Common myeloid progenitor, CD34-positive (primary cell): ENCODE measurements around the gene ADRB2. TPM values are rescaled to one million over a fixed set of nuclear protein-coding genes. Genes with fewer than 3 reads are reported as not detected.
A peak's percentile ranks its signal among the peaks of the same experiment; 100 is the strongest.

ENCODE experiments used
- CTCF ChIA-PET: fragments of 350-600 bp; sonication (Branson Sonifier 250); formaldehyde crosslinking; loops from one replicate; lab custom pipeline; 2021; ENCODE audit warnings: antibody characterized with exemption; lab: Charles Lee
- POLR2A ChIA-PET: fragments of 350-600 bp; sonication (Branson Sonifier 250); formaldehyde crosslinking; loops from one replicate; lab custom pipeline; 2021; ENCODE audit warnings: antibody characterized with exemption; lab: Charles Lee
- DNase-seq, 3 donors: peaks; one replicate each; pipeline versions ENCODE4 v3.0.0 to v3.0.0-alpha.2; 2013
- H3K27ac ChIP-seq, 2 experiments: 1 replicate in 1 of 2; 2 replicates in 1 of 2; pipeline ENCODE4 v1.7.0; 2013; ENCODE audit warnings: inconsistent platforms in 2 of 2, low read length in 2 of 2, mild to moderate bottlenecking in 2 of 2, low read depth in 1 of 2, moderate library complexity in 1 of 2; ENCODE audit not compliant: severe bottlenecking in 2 of 2, insufficient read depth in 1 of 2, poor library complexity in 1 of 2
- H3K27me3 ChIP-seq, 5 experiments: replicated peaks in 2 of 5; 1 replicate in 3 of 5; 2 replicates in 2 of 5; pipeline versions ENCODE4 v1.6.1 to v1.7.0; 2013; ENCODE audit warnings: low read length in 4 of 5, mild to moderate bottlenecking in 2 of 5, moderate library complexity in 2 of 5, inconsistent platforms in 1 of 5; ENCODE audit not compliant: insufficient read depth in 5 of 5, control insufficient read depth in 4 of 5
- H3K36me3 ChIP-seq, 4 experiments: 1 replicate in 2 of 4; 2 replicates in 2 of 4; pipeline versions ENCODE4 v1.6.1 to v1.7.0; 2013; ENCODE audit warnings: low read length in 3 of 4, control low read depth in 1 of 4, mild to moderate bottlenecking in 1 of 4; ENCODE audit not compliant: control insufficient read depth in 4 of 4, insufficient read depth in 4 of 4
- H3K4me1 ChIP-seq, 4 experiments: 1 replicate in 3 of 4; 2 replicates in 1 of 4; pipeline versions ENCODE4 v1.6.1 to v1.7.1; 2013; ENCODE audit warnings: low read length in 3 of 4, mild to moderate bottlenecking in 3 of 4, control low read depth in 1 of 4, inconsistent platforms in 1 of 4, moderate library complexity in 1 of 4; ENCODE audit not compliant: control insufficient read depth in 4 of 4, insufficient read depth in 4 of 4; ENCODE audit errors: control extremely low read depth in 1 of 4
- H3K4me3 ChIP-seq, 7 experiments: 1 replicate in 4 of 7; 2 replicates in 3 of 7; pipeline versions ENCODE4 v1.5.1 to v1.7.0; 2013; ENCODE audit warnings: mild to moderate bottlenecking in 7 of 7, low read length in 6 of 7, moderate library complexity in 6 of 7, inconsistent platforms in 2 of 7, low read depth in 2 of 7, control low read depth in 1 of 7; ENCODE audit not compliant: insufficient read depth in 4 of 7, control insufficient read depth in 1 of 7; ENCODE audit errors: extremely low read depth in 1 of 7
- H3K9me3 ChIP-seq, 5 experiments: 1 replicate in 4 of 5; 2 replicates in 1 of 5; pipeline versions ENCODE4 v1.6.1 to v1.7.1; 2013; ENCODE audit warnings: low read length in 4 of 5, mild to moderate bottlenecking in 2 of 5, inconsistent platforms in 1 of 5, low read depth in 1 of 5, moderate library complexity in 1 of 5; ENCODE audit not compliant: control insufficient read depth in 4 of 5, insufficient read depth in 2 of 5; ENCODE audit errors: control extremely low read depth in 1 of 5
- WGBS: methylation state at CpG from one replicate; pipeline ENCODE4 v1.1.5; 2013; ENCODE audit not compliant: insufficient coverage; 5-methylcytosine and 5-hydroxymethylcytosine counted together
- polyA plus RNA-seq: library from polyadenylated mRNA; unstranded; fragments of 120-200 nt; gene quantifications from one replicate; pipeline ENCODE4 v1.2.1, GENCODE V29; 2013

Gene ADRB2
- 0.42 TPM for polyA plus RNA-seq

- Histone ChIP-seq H3K9me3 (no peaks in the 10 kb centered on the region), H3K27me3 (peaks cover 0 to 2% (median 0%) of the 10 kb centered on the region in 5 experiments), H3K27ac (peak within 1 kb of the TSS in 1 of 2 experiments; percentile 77), H3K4me3 (peak within 1 kb of the TSS; percentile 65 to 84 (median 78)), H3K36me3 (no peaks in the 10 kb centered on the region), H3K4me1 (peaks cover 17 to 29% (median 24%) of the 10 kb centered on the region in 4 experiments)
- DNase-seq, result peak; percentile 91 to 97 (median 96)
- POLR2A ChIA-PET, result interaction anchor here (0.9 kb wide), 1 partner anchor 20 kb away, joined by 3 read pairs; no protein-coding TSS in a partner anchor
- CTCF ChIA-PET, result interaction anchor here (0.8 to 1.6 kb wide), 2 partner anchors 9 to 85 kb away, joined by 3 to 4 read pairs; no protein-coding TSS in a partner anchor
- 0% methylated on average over 33 of the region's 42 CpGs for WGBS
These were observed at the start of gene ADRB2 for GRCh38 chr5:148826053-148826738. TSS of gene ADRB2 (plus strand) at chr5:148826611. CDS start at chr5:148826832, 221 bp downstream.

GRCh38 chr5:148776780-148777179 lies 49.6 kb upstream of the ADRB2 start:
- Histone ChIP-seq H3K27me3 (no peaks in the 10 kb centered on the region), H3K36me3 (no peaks in the 10 kb centered on the region), H3K4me1 (peaks cover 4 to 26% (median 14%) of the 10 kb centered on the region in 4 experiments), H3K27ac (no peak overlapping the region), H3K9me3 (no peaks in the 10 kb centered on the region), H3K4me3 (no peak overlapping the region)
- 83% methylated on average over 1 of the region's 1 CpG for WGBS
- POLR2A ChIA-PET, result no interaction called here
- CTCF ChIA-PET, result interaction anchor here (1.4 to 2.3 kb wide), 3 partner anchors 12 to 44 kb away, joined by 3 to 7 read pairs (median 4); no protein-coding TSS in a partner anchor
- peak; percentile 11 to 61 (median 47) for DNase-seq

- H3K4me3 ChIP-seq, result no peak overlapping the region
- POLR2A ChIA-PET, result no interaction called here
- H3K27ac ChIP-seq, result no peak overlapping the region
- H3K36me3 ChIP-seq, result no peaks in the 10 kb centered on the region
- no peaks in the 10 kb centered on the region for H3K27me3 ChIP-seq
- DNase-seq, result peak in 2 of 3 donors; percentile 38 to 49
- CTCF ChIA-PET, result interaction anchor here (3.3 to 3.5 kb wide), 2 partner anchors 11 to 19 kb away, joined by 17 to 21 read pairs; no protein-coding TSS in a partner anchor
- H3K4me1 ChIP-seq, result peaks cover 7 to 29% (median 16%) of the 10 kb centered on the region in 4 experiments
- no peaks in the 10 kb centered on the region for H3K9me3 ChIP-seq
These were observed 47.5 kb upstream of the ADRB2 start for GRCh38 chr5:148778882-148779281.

GRCh38 chr5:148780711-148781110 lies 45.7 kb upstream of the ADRB2 start:
- 100% methylated on average over 4 of the region's 5 CpGs for WGBS
- no peak overlapping the region for H3K27ac ChIP-seq
- H3K9me3 ChIP-seq, result no peaks in the 10 kb centered on the region
- H3K36me3 ChIP-seq, result no peaks in the 10 kb centered on the region
- no peak for DNase-seq
- H3K4me3 ChIP-seq, result no peak overlapping the region
- POLR2A ChIA-PET, result interaction anchor here (0.7 kb wide), 1 partner anchor 18 kb away, joined by 3 read pairs; no protein-coding TSS in a partner anchor
- H3K4me1 ChIP-seq, result peaks cover 4 to 24% (median 13%) of the 10 kb centered on the region in 4 experiments
- no peaks in the 10 kb centered on the region for H3K27me3 ChIP-seq
- CTCF ChIA-PET, result interaction anchor here (1.0 to 3.5 kb wide), 8 partner anchors 9 to 43 kb away, joined by 3 to 21 read pairs (median 6); no protein-coding TSS in a partner anchor

GRCh38 chr5:148781766-148782165 lies 44.6 kb upstream of the ADRB2 start:
- H3K9me3 ChIP-seq, result no peaks in the 10 kb centered on the region
- peak in 2 of 3 donors; percentile 50 to 57 for DNase-seq
- POLR2A ChIA-PET, result no interaction called here
- 0% methylated on average over 2 of the region's 2 CpGs for WGBS
- CTCF ChIA-PET, result interaction anchor here (0.9 to 3.5 kb wide), 4 partner anchors 8 to 39 kb away, joined by 3 to 21 read pairs (median 3); no protein-coding TSS in a partner anchor
- H3K4me3 ChIP-seq, result no peak overlapping the region
- H3K4me1 ChIP-seq, result peaks cover 4 to 24% (median 13%) of the 10 kb centered on the region in 4 experiments
- no peaks in the 10 kb centered on the region for H3K27me3 ChIP-seq
- H3K36me3 ChIP-seq, result no peaks in the 10 kb centered on the region
- H3K27ac ChIP-seq, result no peak overlapping the region

GRCh38 chr5:148785223-148785622 lies 41.2 kb upstream of the ADRB2 start:
- no peaks in the 10 kb centered on the region for H3K9me3 ChIP-seq
- DNase-seq, result no peak
- POLR2A ChIA-PET, result no interaction called here
- no peak overlapping the region for H3K27ac ChIP-seq
- no peaks in the 10 kb centered on the region for H3K36me3 ChIP-seq
- CTCF ChIA-PET, result no interaction called here
- no peaks in the 10 kb centered on the region for H3K27me3 ChIP-seq
- no peak overlapping the region for H3K4me3 ChIP-seq
- peaks cover 0 to 13% (median 8%) of the 10 kb centered on the region in 4 experiments for H3K4me1 ChIP-seq

DNA sequence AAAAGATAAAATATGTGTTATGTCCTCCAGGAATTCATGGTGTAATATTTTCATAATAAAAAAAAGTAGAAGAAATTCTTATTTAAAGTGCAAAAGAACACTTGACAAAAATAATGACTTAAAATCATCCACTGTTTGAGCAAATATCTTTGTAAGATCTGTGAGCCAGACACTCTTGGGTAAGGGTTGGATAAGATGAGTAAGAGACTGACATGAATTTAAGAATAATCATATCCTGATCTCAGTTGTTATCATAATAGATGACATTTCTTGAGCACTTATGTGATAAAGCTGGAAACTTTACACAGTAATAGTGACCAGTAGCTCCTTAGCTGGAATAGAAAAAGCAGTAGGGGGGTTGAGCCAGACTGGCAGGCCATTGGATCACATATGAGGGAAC lies 40.0 kb upstream of the ADRB2 start:
- ChIA-PET CTCF (interaction anchor here (0.7 to 1.5 kb wide), 5 partner anchors 13 to 172 kb away, joined by 3 read pairs; no protein-coding TSS in a partner anchor), POLR2A (no interaction called here)
- Histone ChIP-seq H3K36me3 (no peaks in the 10 kb centered on the region), H3K4me1 (peaks cover 0 to 14% (median 6%) of the 10 kb centered on the region in 4 experiments), H3K27me3 (no peaks in the 10 kb centered on the region), H3K9me3 (no peaks in the 10 kb centered on the region), H3K27ac (no peak overlapping the region), H3K4me3 (no peak overlapping the region)
- DNase-seq, result no peak
